K562 (cell line): ENCODE data around the gene NAV2. TPM values are rescaled to one million over a fixed set of nuclear protein-coding genes. Genes with fewer than 3 reads are reported as not detected.

Source experiments
- ATAC-seq: fragments of 200-7000 bp; cut with Tn5 transposase; 3 replicates; pipeline ENCODE4 v1.9.1; 2020; ENCODE audit warnings: moderate library complexity
- BruUV-seq: library from RNA; stranded (reverse); fragments of 400-500 nt; replicated peaks from 2 replicates; lab custom pipeline; 2021; lab: Mats Ljungman, UMichigan
- CTCF ChIA-PET: fragments of 300-600 bp; formaldehyde crosslinking; extraction: SDS; loops from one replicate; lab custom pipeline; 2021; ENCODE audit warnings: low intra/inter-chr PET ratio; lab: Yijun Ruan, JAX
- POLR2A ChIA-PET: fragments of 300-600, 350-650 bp; sonication (Branson Sonifier 250); formaldehyde crosslinking; extraction: SDS; loops from one replicate; lab custom pipeline; 2021; ENCODE audit warnings: antibody characterized with exemption, inconsistent platforms; lab: Yijun Ruan, JAX
- DNase-seq, 4 experiments: peaks; one replicate each; pipeline versions ENCODE4 v3.0.0 to v3.0.0-alpha.2; 2011 to 2018; ENCODE audit warnings: low spot score in 3 of 4, mixed read lengths in 3 of 4; ENCODE audit errors: extremely low read depth in 1 of 4
- FAIRE-seq: peaks from 2 replicates; lab custom pipeline; 2011; peaks lifted over from hg19 to GRCh38; lab: Jason Lieb, UNC
- H2AFZ ChIP-seq: 2 replicates; pipeline ENCODE4 v1.6.0; 2011; ENCODE audit warnings: low read depth, low read length, control low read depth, inconsistent platforms
- H3K27ac ChIP-seq: fragments of 200-600 bp; 3 replicates; pipeline ENCODE4 v1.8.0; 2011; ENCODE audit warnings: low read depth, mild to moderate bottlenecking, control low read depth, inconsistent platforms, low read length, moderate library complexity, mixed read lengths; ENCODE audit errors: extremely low read depth
- H3K27me3 ChIP-seq, 2 experiments: fragments of 300-600 bp in 1 of 2; 2 replicates in 1 of 2; 3 replicates in 1 of 2; pipeline versions ENCODE4 v1.6.0 to v1.8.0; 2011; ENCODE audit warnings: inconsistent platforms in 2 of 2, low read length in 2 of 2, mild to moderate bottlenecking in 1 of 2, mixed read lengths in 1 of 2, moderate library complexity in 1 of 2; ENCODE audit not compliant: control insufficient read depth in 2 of 2, insufficient read depth in 2 of 2
- H3K36me3 ChIP-seq: fragments of 300-600 bp; 3 replicates; pipeline ENCODE4 v1.8.0; 2011; ENCODE audit warnings: mild to moderate bottlenecking, low read length, inconsistent platforms; ENCODE audit not compliant: control insufficient read depth, insufficient read depth
- H3K4me1 ChIP-seq, 2 experiments: fragments of 200-600 bp in 1 of 2; replicated peaks in 1 of 2; 2 replicates in 1 of 2; 3 replicates in 1 of 2; pipeline versions ENCODE4 v1.5.1 to v1.8.0; 2011; ENCODE audit warnings: inconsistent platforms in 2 of 2, low read length in 2 of 2, mild to moderate bottlenecking in 1 of 2, mixed read lengths in 1 of 2, moderate library complexity in 1 of 2; ENCODE audit not compliant: control insufficient read depth in 2 of 2, insufficient read depth in 2 of 2
- H3K4me2 ChIP-seq: 2 replicates; pipeline ENCODE4 v1.6.1; 2011; ENCODE audit warnings: low read length, control low read depth, inconsistent platforms, mixed read lengths; ENCODE audit not compliant: insufficient read depth
- H3K4me3 ChIP-seq: fragments of 200-600 bp; sonication (generic), shearing (Covaris generic); 2 replicates; pipeline ENCODE4 v1.5.1; 2016; ENCODE audit warnings: control low read depth, inconsistent platforms
- H3K79me2 ChIP-seq: fragments of 200-600 bp; 3 replicates; pipeline ENCODE4 v1.8.0; 2011; ENCODE audit warnings: low read length, inconsistent platforms; ENCODE audit not compliant: control insufficient read depth, insufficient read depth
- H3K9ac ChIP-seq, 2 experiments: 2 replicates each; pipeline versions ENCODE4 v1.6.0 to v1.6.1; 2011; ENCODE audit warnings: low read depth in 2 of 2, low read length in 2 of 2, control low read depth in 1 of 2, inconsistent platforms in 1 of 2, mild to moderate bottlenecking in 1 of 2, mixed read lengths in 1 of 2; ENCODE audit not compliant: insufficient read depth in 1 of 2
- H3K9me1 ChIP-seq: one replicate; pipeline ENCODE4 v1.6.0; 2011; ENCODE audit warnings: inconsistent platforms, mild to moderate bottlenecking, low read length, moderate library complexity; ENCODE audit not compliant: control insufficient read depth, insufficient read depth
- H3K9me3 ChIP-seq: replicated peaks from 2 replicates; pipeline ENCODE4 v1.5.1; 2011; ENCODE audit warnings: low read depth, low read length, inconsistent platforms; ENCODE audit not compliant: control insufficient read depth, insufficient read depth
- H4K20me1 ChIP-seq: replicated peaks from 2 replicates; pipeline ENCODE4 v1.6.1; 2011; ENCODE audit warnings: low read length, inconsistent platforms, mixed read lengths; ENCODE audit not compliant: control insufficient read depth, insufficient read depth
- BCL6 ChIP-seq: fragments of 250-450 bp; sonication (Bioruptor Pico); IDR thresholded peaks from 2 replicates; pipeline ENCODE4 v1.4.0; 2020
- BMI1 ChIP-seq: fragments of 150-350 bp; IDR thresholded peaks from 2 replicates; pipeline ENCODE4 v1.6.1; 2014; ENCODE audit warnings: low read length
- C11orf30 ChIP-seq: fragments of 450-650 bp; IDR thresholded peaks from 2 replicates; pipeline ENCODE4 v1.6.1; 2016; ENCODE audit warnings: low read depth, mild to moderate bottlenecking
- DMBX1 ChIP-seq: fragments of 250-450 bp; sonication (Bioruptor Pico); IDR thresholded peaks from 2 replicates; pipeline ENCODE4 v1.8.0; 2022; ENCODE audit warnings: inconsistent platforms, mild to moderate bottlenecking, moderate library complexity, borderline replicate concordance
- ETV1 ChIP-seq: fragments of 450-650 bp; conservative IDR thresholded peaks from 2 replicates; pipeline ENCODE4 v1.6.1; 2016; ENCODE audit warnings: missing genetic modification characterization, control low read depth, low read depth, missing compliant biosample characterization
- HMG20B ChIP-seq: fragments of 250-450 bp; sonication (Bioruptor Pico); IDR thresholded peaks from 2 replicates; pipeline ENCODE4 v1.5.0; 2021; ENCODE audit warnings: mild to moderate bottlenecking
- ILF3 ChIP-seq: fragments of 450-650 bp; IDR thresholded peaks from 2 replicates; pipeline ENCODE4 v1.6.1; 2018; ENCODE audit warnings: antibody characterized with exemption, mild to moderate bottlenecking, moderate library complexity, borderline replicate concordance
- L3MBTL2 ChIP-seq: fragments of 450-650 bp; IDR thresholded peaks from 2 replicates; pipeline ENCODE4 v1.6.1; 2016; ENCODE audit warnings: mild to moderate bottlenecking, moderate library complexity
- NRF1 ChIP-seq, 2 experiments: fragments of 450-650 bp; IDR thresholded peaks in 1 of 2; conservative IDR thresholded peaks in 1 of 2; 2 replicates each; pipeline ENCODE4 v1.6.1; 2014; ENCODE audit warnings: mild to moderate bottlenecking in 2 of 2
- PPARD ChIP-seq: fragments of 250-450 bp; sonication (Bioruptor Pico); IDR thresholded peaks from 2 replicates; pipeline ENCODE4 v1.8.0; 2022; ENCODE audit warnings: inconsistent platforms, mild to moderate bottlenecking, moderate library complexity
- PRPF4 ChIP-seq: fragments of 200-400 bp; formaldehyde crosslinking; IDR thresholded peaks from one replicate; pipeline ENCODE4 v1.6.1; 2017; ENCODE audit warnings: low read length, low read depth, mild to moderate bottlenecking; ENCODE audit not compliant: insufficient read depth, poor library complexity, severe bottlenecking
- TCF7 ChIP-seq: sonication (generic); IDR thresholded peaks from 2 replicates; pipeline ENCODE4 v1.6.1; 2016; ENCODE audit warnings: antibody characterized with exemption, borderline replicate concordance
- XRCC5 ChIP-seq: fragments of 200-400 bp; formaldehyde crosslinking; IDR thresholded peaks from 2 replicates; pipeline ENCODE4 v1.6.1; 2017; ENCODE audit warnings: low read depth, mild to moderate bottlenecking, low read length
- ZNF507 ChIP-seq: conservative IDR thresholded peaks from 2 replicates; pipeline ENCODE4 v1.6.1; 2017; ENCODE audit warnings: missing genetic modification characterization, missing compliant biosample characterization
- WGBS: fragments of 100-300 bp; shearing (Covaris generic); methylation state at CpG from one replicate; pipeline ENCODE4 v1.1.6; 2016; ENCODE audit warnings: low coverage, mixed read lengths; ENCODE audit not compliant: insufficient coverage; ENCODE audit errors: missing lambda C conversion rate; 5-methylcytosine and 5-hydroxymethylcytosine counted together
- in situ Hi-C: fragments of 300-500 bp; cut with MboI; formaldehyde crosslinking; loops from 4 replicates; pipeline ENCODE4 v1.15.0; 2018; ENCODE audit warnings: inconsistent platforms, mixed read lengths
- intact Hi-C: fragments of 100-400 bp; cut with micrococcal nuclease; formaldehyde crosslinking; loops from 2 replicates; pipeline ENCODE4 v1.14.2; 2022
- polyA plus RNA-seq, 8 experiments: library from polyadenylated mRNA; depleted of rRNA in 4 of 8; stranded (reverse) in 5 of 8; unstranded in 3 of 8; fragments of >200 nt; fragmentation: Nextera tagmentation in 2 of 8; fragmentation: Illumina TruSeq in 1 of 8; extraction: Ambion mirVana in 2 of 8; extraction: Trizol in 1 of 8; gene quantifications; 2 replicates each; pipeline versions ENCODE4 v1.2.1 to v1.2.3, GENCODE V29; 2011 to 2014; ENCODE audit warnings: inconsistent platforms in 1 of 8, missing spikeins in 1 of 8
- total RNA-seq, 7 experiments: library from RNA; depleted of rRNA in 6 of 7; stranded (reverse); fragments of >200 nt in 6 of 7; fragmentation: Illumina TruSeq in 2 of 7; extraction: Trizol in 2 of 7; gene quantifications; 2 replicates each; pipeline versions ENCODE4 v1.2.1 to v1.2.3, GENCODE V29; 2011 to 2021; ENCODE audit warnings: low replicate concordance in 1 of 7
- TF ChIP-seq, protein P1 (sequence below): fragments of 450-650 bp; IDR thresholded peaks from 2 replicates; pipeline ENCODE4 v1.6.1; 2017; ENCODE audit warnings: mild to moderate bottlenecking, moderate library complexity

Gene NAV2
- total and polyA plus RNA-seq, 9 of the 15 experiments (the other 6 are each of a cell fraction or from before 2014, with no cell fraction given): 0.03 to 0.35 (median 0.05) TPM

DNA sequence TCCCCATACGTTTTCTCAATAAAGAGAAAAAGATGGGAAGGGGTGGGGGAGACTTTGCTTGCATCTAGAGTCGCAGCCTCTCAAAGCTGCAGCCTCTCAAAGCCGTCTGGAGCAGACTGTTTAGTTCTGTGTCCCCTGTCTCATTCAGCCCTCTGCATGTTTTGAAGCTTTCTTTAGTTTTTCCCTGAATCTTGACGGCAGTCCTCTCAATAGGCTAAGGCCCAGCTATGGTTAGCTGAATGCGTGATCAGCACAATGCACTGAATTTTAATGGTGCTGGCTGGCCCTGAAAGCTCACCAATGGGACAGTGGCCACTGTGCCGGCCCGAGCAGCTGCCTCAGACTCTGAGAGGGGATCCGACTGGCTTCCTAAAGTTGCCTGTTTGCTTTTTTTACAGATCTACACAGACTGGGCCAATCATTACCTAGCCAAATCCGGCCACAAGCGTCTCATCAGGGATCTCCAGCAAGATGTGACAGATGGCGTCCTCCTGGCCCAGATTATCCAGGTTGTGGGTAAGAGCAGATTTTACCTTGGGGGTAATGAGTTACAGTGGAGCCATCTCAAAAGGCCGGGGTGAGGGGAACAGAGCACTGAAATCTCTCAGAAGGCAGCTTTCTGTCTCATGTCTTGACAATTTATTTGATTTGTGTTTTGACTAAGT lies 119.6 kb downstream of the NAV2 start:
- BruUV-seq: no TSS peak

DNA sequence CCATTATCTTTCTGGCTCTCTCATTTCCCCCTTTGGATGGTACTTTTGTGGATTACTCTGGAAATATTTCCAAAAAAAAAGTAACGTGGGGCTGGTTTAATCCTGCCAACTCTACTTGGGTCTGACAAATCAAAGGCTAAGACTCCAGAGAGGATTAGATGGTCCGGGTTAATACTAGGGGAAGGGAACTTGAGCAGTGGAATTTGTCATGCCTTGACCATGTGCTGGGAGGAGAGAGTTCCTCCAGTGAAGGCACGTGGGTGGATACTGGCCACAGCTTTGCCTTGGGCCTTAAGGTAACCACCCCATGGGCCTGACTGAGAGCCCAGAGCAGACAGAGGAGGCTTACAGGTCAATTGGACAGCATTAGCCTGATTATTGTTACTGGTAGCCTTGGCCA lies 120.3 kb downstream of the NAV2 start:
- H3K79me2 ChIP-seq: no peaks in the 10 kb centered on the region
- no peak overlapping the region for H3K4me2 ChIP-seq
- FAIRE-seq (no peak), DNase-seq (no peak), ATAC-seq (no peak)
- H3K9ac ChIP-seq: no peak overlapping the region
- BruUV-seq: no TSS peak
- ChIA-PET CTCF (no interaction called here), POLR2A (no interaction called here)
- H3K9me3 ChIP-seq: no peaks in the 10 kb centered on the region
- no peak overlapping the region for H3K4me3 ChIP-seq
- H2AFZ ChIP-seq: no peak overlapping the region
- intact Hi-C loops: no loop called here
- 0% methylated on average over 3 of the region's 3 CpGs for WGBS
- peaks cover 0 to 6% of the 10 kb centered on the region in 2 experiments; a peak in 1 of 5 replicates for H3K27me3 ChIP-seq
- no peaks in the 10 kb centered on the region for H3K9me1 ChIP-seq
- no peak overlapping the region for H3K27ac ChIP-seq
- H4K20me1 ChIP-seq: no peaks in the 10 kb centered on the region
- no peaks in the 10 kb centered on the region for H3K4me1 ChIP-seq
- no peaks in the 10 kb centered on the region for H3K36me3 ChIP-seq
- in situ Hi-C loops: no loop called here
- no peak for TF ChIP-seq BMI1
- no peak for TF ChIP-seq C11orf30
- no peak for TF ChIP-seq ILF3
- no peak for TF ChIP-seq ETV1
- TF ChIP-seq L3MBTL2: no peak
- TF ChIP-seq PPARD (CRISPR knock-in tag): no peak
- TF ChIP-seq NRF1 (conservative IDR thresholded peaks at IDR 0.05 in 1 of 2, IDR thresholded peaks at IDR 0.05 in 1 of 2): no peak
- no peak for TF ChIP-seq BCL6 (CRISPR knock-in tag)
- no peak for TF ChIP-seq DMBX1 (CRISPR knock-in tag)
- TF ChIP-seq, protein P1, sequence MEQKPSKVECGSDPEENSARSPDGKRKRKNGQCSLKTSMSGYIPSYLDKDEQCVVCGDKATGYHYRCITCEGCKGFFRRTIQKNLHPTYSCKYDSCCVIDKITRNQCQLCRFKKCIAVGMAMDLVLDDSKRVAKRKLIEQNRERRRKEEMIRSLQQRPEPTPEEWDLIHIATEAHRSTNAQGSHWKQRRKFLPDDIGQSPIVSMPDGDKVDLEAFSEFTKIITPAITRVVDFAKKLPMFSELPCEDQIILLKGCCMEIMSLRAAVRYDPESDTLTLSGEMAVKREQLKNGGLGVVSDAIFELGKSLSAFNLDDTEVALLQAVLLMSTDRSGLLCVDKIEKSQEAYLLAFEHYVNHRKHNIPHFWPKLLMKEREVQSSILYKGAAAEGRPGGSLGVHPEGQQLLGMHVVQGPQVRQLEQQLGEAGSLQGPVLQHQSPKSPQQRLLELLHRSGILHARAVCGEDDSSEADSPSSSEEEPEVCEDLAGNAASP: no peak
- no peak for TF ChIP-seq PRPF4
- TF ChIP-seq TCF7: no peak
- TF ChIP-seq XRCC5: no peak
- TF ChIP-seq HMG20B (CRISPR knock-in tag): no peak

More for the DNA sequence above, 119.6 kb downstream of the NAV2 start:
- ChIA-PET CTCF (no interaction called here), POLR2A (no interaction called here)
- 0% methylated on average over 12 of the region's 12 CpGs for WGBS
- intact Hi-C loops (no loop called here), in situ Hi-C loops (no loop called here)
- H3K9ac ChIP-seq: no peak overlapping the region
- FAIRE-seq (no peak), ATAC-seq (no peak), DNase-seq (no peak)
- TF ChIP-seq ZNF507 (tag): no peak
- no peak overlapping the region for H3K27ac ChIP-seq
- H4K20me1 ChIP-seq: no peaks in the 10 kb centered on the region
- no peaks in the 10 kb centered on the region for H3K9me3 ChIP-seq
- H3K9me1 ChIP-seq: no peaks in the 10 kb centered on the region
- no peaks in the 10 kb centered on the region for H3K79me2 ChIP-seq
- H3K4me2 ChIP-seq: no peak overlapping the region
- H3K4me3 ChIP-seq: no peak overlapping the region
- 0 out of 5 replicates have a peak, but pooled peaks cover 0 to 3% of the 10 kb centered on the region in 2 experiments for H3K27me3 ChIP-seq
- no peaks in the 10 kb centered on the region for H3K36me3 ChIP-seq
- no peak overlapping the region for H2AFZ ChIP-seq
- no peaks in the 10 kb centered on the region for H3K4me1 ChIP-seq
